GM21390 (cell line): Measurements from ENCODE around the gene SPEG.
A peak's percentile ranks its signal among the peaks of the same experiment; 100 is the strongest.

Experiments
- ATAC-seq: cut with Tn5 transposase; IDR thresholded peaks from one replicate; pipeline ENCODE4 v1.9.1; 2021; ENCODE audit not compliant: unreplicated experiment

The SPEG gene

GRCh38 chr2:219459460-219460311 lies 25.0 kb downstream of the SPEG start:
- ATAC-seq, result peak; percentile 69

DNA sequence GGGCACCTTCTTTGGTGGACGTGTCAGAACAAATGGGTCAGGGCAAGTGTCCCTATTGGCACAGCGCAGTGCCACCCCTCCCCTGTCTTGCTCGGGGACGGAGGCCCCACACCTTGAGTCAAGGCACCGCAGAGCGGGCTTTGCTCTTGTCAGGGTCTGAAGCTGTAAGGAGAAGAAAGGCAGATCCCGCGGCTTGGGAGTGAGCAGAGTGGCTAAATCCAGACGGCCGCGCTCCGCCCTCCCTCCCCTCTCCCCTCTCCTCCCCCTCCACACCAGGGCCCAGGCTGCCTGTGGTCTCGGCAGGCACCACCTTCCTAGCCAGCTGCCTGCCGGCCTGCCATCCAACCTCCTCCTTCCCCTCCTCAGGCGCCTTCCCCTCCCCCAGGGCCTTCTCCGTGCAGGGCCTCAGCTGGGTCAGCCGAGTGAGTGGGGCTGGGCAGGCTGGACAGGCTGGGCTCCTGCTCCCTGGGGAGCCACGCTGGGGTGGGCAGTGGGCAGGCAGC lies 25.8 kb downstream of the SPEG start:
- no peak for ATAC-seq

DNA sequence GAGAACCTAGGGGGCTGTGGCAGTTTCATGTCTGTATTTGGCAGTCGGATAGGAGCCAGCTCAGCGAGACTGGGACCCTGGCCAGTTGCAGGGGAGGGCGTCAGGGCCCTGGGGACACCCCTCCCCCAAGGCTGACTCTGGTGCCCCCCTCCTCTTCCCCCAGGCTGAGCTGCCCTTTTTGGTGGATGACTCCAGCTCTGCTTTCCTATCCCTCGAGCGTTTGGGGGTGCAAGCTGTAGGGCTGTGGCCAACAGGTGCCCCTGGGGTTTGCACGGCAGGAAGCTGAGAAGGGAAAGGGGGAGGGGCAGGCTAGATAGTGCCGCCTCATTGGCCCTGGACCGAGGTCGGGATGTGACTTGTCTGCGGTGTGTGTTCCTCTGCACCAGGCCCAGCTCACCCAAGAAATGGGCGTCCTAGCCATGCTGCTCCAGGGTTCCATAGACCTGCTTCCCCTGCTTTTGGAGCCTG lies 26.4 kb downstream of the SPEG start:
- no peak for ATAC-seq

DNA sequence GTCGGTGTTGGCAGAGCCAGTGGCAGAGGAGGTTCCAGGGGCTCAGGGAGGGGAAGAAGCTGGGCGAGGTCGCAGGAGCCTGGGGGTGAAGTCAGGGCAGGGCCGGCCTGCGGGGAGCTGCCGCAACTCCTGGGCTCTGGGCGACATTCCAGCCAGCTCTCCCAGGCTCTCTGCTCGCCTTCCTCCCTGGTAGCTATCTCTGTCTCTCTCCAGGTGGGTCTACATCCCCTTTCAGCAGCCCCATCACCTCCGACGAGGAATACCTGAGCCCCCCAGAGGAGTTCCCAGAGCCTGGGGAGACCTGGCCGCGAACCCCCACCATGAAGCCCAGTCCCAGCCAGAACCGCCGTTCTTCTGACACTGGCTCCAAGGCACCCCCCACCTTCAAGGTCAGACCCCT lies 27.0 kb downstream of the SPEG start:
- ATAC-seq, result no peak

DNA sequence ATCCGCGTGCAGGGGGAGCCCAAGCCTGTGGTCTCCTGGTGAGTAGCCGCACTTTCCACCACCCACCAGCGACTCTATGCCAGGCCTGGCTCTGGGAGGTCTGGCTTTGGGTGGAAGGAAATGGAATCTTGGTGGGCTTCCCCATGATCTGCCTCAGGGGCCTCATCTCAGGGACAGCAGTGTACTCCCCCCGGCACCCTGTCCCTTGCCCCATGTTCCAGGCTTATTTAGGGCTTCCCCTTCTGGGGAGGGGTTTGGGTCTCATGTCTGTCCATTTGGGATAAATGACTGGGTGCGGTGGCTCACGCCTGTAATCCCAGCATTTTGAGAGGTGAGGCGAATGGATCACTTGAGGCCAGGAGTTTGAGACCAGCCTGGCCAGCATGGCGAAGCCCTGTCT lies 27.7 kb downstream of the SPEG start:
- no peak for ATAC-seq

GRCh38 chr2:219464286-219465032 lies 29.8 kb downstream of the SPEG start:
- no peak for ATAC-seq

DNA sequence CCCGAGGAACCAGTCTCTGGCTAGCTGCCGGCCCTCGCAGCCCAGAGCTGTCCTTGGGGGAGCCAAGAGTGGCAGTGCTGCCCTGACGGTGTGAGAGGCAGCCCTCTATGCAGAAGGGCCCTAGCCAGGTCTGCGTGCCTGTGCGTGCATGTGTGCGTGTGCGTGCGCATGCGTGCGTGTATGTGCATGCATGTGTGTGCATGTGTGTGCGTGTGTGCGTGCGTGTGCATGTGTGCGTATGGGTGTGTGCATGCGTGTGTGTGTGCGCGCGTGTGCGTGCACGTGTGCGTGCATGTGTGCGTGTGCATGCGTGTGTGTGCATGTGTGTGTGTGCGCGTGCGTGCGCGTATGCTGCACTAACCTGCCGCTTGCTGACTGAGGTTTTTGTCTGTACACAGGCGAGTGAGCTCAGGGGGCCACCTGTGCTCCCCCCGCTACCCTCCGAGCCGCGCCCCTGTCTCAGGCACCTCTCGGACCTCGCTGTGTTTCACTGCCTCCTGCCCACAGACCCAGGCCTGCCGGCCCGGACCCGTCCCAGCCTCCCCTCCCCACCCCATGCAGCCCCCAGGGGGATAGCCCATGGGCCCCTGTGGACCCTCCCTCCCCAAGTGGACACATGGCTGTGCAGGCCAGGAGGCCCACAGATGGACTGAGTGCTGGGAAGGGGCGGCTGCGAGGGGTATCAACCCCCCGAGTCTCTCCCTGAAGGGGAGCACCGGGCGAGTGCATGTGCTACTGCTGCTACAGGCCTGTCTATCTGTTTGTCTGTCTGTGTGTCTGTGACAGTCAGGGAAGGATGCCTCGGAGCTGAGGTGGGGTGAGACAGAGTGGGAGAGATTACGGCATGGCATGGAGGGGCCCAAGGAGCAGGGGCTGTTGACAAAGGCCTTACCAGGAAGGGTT lies 31.3 kb downstream of the SPEG start:
- ATAC-seq, result no peak

DNA sequence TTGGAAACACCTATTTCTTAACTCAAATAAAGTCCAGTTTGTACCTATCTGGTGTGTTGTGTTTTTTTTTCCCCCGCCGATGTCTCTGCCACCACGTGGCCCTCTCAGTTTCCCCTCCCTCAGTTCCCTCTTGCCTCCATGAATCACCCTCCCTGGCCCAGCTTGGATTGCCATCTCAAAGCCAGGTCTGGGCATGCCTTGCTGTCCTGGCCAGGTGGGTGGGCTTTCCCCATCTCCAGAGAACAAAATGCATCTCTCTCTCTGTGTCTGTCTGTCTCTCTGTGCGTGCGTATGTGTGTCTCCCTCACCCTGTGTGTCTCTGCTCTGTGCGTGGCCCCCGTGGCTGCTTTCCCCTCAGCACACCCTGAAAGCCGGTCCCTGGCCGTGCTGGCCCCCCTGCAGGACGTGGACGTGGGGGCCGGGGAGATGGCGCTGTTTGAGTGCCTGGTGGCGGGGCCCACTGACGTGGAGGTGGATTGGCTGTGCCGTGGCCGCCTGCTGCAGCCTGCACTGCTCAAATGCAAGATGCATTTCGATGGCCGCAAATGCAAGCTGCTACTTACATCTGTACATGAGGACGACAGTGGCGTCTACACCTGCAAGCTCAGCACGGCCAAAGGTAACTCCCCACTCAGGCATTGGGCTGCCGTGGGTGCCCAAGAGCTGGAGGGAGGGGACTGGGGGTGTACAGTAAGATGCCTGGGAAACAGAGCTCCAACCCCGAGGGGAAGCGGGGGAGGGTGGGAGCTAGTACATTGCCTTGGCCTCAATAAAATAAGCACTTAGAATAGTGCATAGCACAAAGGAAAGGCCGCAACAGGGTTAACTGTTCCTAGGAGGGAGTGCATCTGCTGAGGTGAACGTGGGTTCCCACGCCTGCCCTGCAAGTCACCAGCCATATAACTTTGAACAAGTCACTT lies 32.4 kb downstream of the SPEG start:
- ATAC-seq, result no peak

- no peak for ATAC-seq
These were observed 33.1 kb downstream of the SPEG start for GRCh38 chr2:219467736-219468075.

GRCh38 chr2:219468410-219469185 lies 34.0 kb downstream of the SPEG start:
- ATAC-seq, result no peak

DNA sequence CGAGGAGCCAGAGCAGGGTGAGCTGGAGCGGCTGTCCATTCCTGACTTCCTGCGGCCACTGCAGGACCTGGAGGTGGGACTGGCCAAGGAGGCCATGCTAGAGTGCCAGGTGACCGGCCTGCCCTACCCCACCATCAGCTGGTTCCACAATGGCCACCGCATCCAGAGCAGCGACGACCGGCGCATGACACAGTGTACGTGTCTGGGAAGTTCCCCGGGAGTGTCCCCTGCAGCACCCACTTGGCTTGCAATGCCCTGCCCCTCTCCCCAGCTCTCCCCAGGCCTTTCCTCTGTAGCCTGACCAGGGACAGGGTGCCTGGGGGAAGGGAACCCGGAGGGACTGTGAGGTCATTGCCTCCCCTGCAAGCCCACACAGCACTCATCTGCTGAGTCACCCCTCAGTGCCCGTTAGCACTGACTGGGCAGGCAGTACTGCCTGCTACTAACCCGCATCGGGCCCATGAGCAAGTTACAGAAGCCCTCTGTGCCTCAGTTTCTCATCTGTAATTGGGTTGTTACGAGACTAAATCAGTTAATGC lies 34.6 kb downstream of the SPEG start:
- no peak for ATAC-seq

GRCh38 chr2:219470429-219470828 lies 35.8 kb downstream of the SPEG start:
- no peak for ATAC-seq

DNA sequence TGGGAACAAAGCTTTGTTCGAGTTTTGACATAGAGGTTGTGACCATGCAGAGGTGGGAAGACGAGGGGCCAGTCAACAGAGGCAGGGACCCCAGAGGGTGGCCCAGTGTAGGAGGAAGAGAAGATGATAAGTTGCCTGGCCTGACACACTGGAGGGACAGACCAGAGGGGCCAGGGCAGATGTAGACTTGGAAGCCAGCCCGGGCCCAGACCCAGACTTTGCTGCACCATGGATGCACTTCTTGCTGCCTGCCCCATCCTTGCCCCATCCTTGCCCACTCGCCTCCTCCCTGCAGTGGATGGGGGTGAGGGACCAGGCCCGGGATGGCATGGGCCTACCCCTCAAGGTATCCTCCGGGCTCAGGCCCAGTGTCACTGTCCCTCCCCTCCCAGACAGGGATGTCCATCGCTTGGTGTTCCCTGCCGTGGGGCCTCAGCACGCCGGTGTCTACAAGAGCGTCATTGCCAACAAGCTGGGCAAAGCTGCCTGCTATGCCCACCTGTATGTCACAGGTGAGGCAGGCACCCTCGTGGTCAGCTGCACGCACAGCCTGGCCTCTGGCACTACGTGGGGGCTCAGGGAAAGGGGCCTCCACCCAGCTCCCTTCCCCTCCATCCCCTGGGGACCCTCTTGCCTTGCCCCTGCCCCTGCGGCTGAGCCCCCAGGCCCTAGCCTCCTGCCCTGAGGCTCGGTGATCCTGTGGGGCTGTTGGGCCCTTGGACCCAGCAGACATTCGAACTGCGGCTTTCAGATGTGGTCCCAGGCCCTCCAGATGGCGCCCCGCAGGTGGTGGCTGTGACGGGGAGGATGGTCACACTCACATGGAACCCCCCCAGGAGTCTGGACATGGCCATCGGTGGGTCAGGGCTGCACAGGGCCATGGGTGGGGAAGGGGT lies 37.1 kb downstream of the SPEG start:
- no peak for ATAC-seq

- no peak for ATAC-seq
These were observed 38.1 kb downstream of the SPEG start for GRCh38 chr2:219472629-219473187.

GRCh38 chr2:219473511-219473910 lies 38.9 kb downstream of the SPEG start:
- ATAC-seq, result no peak

DNA sequence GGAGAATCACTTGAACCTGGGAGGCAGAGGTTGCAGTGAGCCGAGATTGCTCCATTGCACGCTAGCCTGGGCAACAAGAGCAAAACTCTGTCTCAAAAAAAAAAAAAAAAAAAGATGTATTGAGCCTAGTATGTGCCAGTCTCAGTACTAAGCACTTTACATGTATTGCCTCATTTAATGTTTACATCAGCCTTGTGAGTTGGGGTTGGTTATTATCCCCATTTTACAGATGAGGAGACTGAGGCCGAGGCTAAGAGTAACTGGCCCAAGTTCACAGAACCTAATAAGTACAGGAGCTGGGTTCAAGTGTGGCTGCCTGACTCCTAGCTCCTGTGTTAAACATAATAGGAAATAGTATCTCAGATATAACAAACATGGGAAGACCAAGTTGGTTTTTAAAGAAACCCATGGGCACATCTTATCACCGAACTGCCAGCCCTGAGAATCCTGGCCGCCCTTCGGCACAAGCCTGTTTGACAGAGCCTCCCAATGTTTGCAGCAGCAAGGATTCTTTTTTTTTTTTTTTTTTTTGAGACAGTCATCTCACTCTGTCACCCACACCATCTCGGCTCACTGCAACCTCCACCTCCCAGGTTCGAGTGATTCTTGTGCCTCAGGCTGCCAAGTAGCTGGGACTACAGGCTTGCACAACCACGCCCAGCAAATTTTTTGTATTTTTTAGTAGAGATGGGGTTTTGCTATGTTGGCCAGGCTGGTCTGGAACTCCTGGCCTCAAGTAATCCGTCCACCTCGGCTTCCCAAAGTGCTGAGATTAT lies 39.8 kb downstream of the SPEG start:
- no peak for ATAC-seq

GRCh38 chr2:219475278-219475677 lies 40.6 kb downstream of the SPEG start:
- ATAC-seq, result no peak
